Measurements from ENCODE around the gene EXD1. TPM values are rescaled to one million over a fixed set of nuclear protein-coding genes. Genes with fewer than 3 reads are reported as not detected.

The EXD1 gene
- total RNA-seq, 2 experiments from 2014 or later = not detected

- no peak overlapping the region for H3K4me3 ChIP-seq (ENCODE audit: low read length)
- Mint-ChIP-seq H3K4me1 (ENCODE audit: low read depth) (no peaks in the 10 kb centered on the region), H3K27ac (no peak overlapping the region), H3K36me3 (ENCODE audit: low read depth) (peaks cover 30% of the 10 kb centered on the region), H3K9me3 (no peaks in the 10 kb centered on the region), H3K27me3 (no peaks in the 10 kb centered on the region), H3K4me3 (no peak overlapping the region)
- ChIA-PET POLR2A (no interaction called here), CTCF (no interaction called here)
- no peaks in the 10 kb centered on the region for H3K9me3 ChIP-seq (ENCODE audit: control insufficient read depth in 1 of 2, insufficient read depth in 1 of 2, low read length in 2 of 2)
- peaks cover 10% of the 10 kb centered on the region for H3K36me3 ChIP-seq (ENCODE audit: insufficient read depth, low read length)
- ATAC-seq (ENCODE audit: poor library complexity) = no peak
- no peak overlapping the region for H3K27ac ChIP-seq (ENCODE audit: low read depth in 1 of 2, low read length in 2 of 2)
- H3K27me3 ChIP-seq (ENCODE audit: control insufficient read depth in 1 of 2, insufficient read depth in 2 of 2, low read length in 2 of 2) = no peaks in the 10 kb centered on the region
- no peak for DNase-seq
- no peaks in the 10 kb centered on the region for H3K4me1 ChIP-seq (ENCODE audit: insufficient read depth, low read length)
- no peak for TF ChIP-seq CTCF (IDR thresholded peaks at IDR 0.05)
- intact Hi-C loops (cut with DNase I, micrococcal nuclease) = no loop called here
Measured at GRCh38 chr15:41276831-41277230, 46.3 kb upstream of the EXD1 start.

GRCh38 chr15:41269887-41270286, 39.3 kb upstream of the EXD1 start:
- H3K27ac Mint-ChIP-seq = no peak overlapping the region
- ATAC-seq (ENCODE audit: poor library complexity) (no peak), DNase-seq (no peak)
- H3K27me3 Mint-ChIP-seq = no peaks in the 10 kb centered on the region
- H3K4me3 ChIP-seq (ENCODE audit: low read length) = no peak overlapping the region
- H3K27me3 ChIP-seq (ENCODE audit: control insufficient read depth in 1 of 2, insufficient read depth in 2 of 2, low read length in 2 of 2) = no peaks in the 10 kb centered on the region
- TF ChIP-seq CTCF (IDR thresholded peaks at IDR 0.05) = no peak
- ChIA-PET CTCF (no interaction called here), POLR2A (no interaction called here)
- no peaks in the 10 kb centered on the region for H3K4me1 Mint-ChIP-seq (ENCODE audit: low read depth)
- H3K9me3 ChIP-seq (ENCODE audit: control insufficient read depth in 1 of 2, insufficient read depth in 1 of 2, low read length in 2 of 2) = no peaks in the 10 kb centered on the region
- intact Hi-C loops (cut with DNase I, micrococcal nuclease) = no loop called here
- no peaks in the 10 kb centered on the region for H3K4me1 ChIP-seq (ENCODE audit: insufficient read depth, low read length)
- H3K36me3 ChIP-seq (ENCODE audit: insufficient read depth, low read length) = peaks cover 19% of the 10 kb centered on the region
- no peaks in the 10 kb centered on the region for H3K9me3 Mint-ChIP-seq
- peaks cover 49% of the 10 kb centered on the region for H3K36me3 Mint-ChIP-seq (ENCODE audit: low read depth)
- no peak overlapping the region for H3K4me3 Mint-ChIP-seq
- H3K27ac ChIP-seq (ENCODE audit: low read depth in 1 of 2, low read length in 2 of 2) = no peak overlapping the region

GRCh38 chr15:41263891-41264351, 33.4 kb upstream of the EXD1 start:
- no peak for TF ChIP-seq CTCF (IDR thresholded peaks at IDR 0.05)
- Histone ChIP-seq H3K9me3 (ENCODE audit: control insufficient read depth in 1 of 2, insufficient read depth in 1 of 2, low read length in 2 of 2) (no peaks in the 10 kb centered on the region), H3K4me1 (ENCODE audit: insufficient read depth, low read length) (no peaks in the 10 kb centered on the region), H3K27ac (ENCODE audit: low read depth in 1 of 2, low read length in 2 of 2) (no peak overlapping the region), H3K27me3 (ENCODE audit: control insufficient read depth in 1 of 2, insufficient read depth in 2 of 2, low read length in 2 of 2) (no peaks in the 10 kb centered on the region), H3K4me3 (ENCODE audit: low read length) (no peak overlapping the region), H3K36me3 (ENCODE audit: insufficient read depth, low read length) (peaks cover 26% of the 10 kb centered on the region)
- Mint-ChIP-seq H3K4me3 (no peak overlapping the region), H3K36me3 (ENCODE audit: low read depth) (peaks cover 52% of the 10 kb centered on the region), H3K9me3 (no peaks in the 10 kb centered on the region), H3K27ac (no peak overlapping the region), H3K4me1 (ENCODE audit: low read depth) (no peaks in the 10 kb centered on the region), H3K27me3 (no peaks in the 10 kb centered on the region)
- intact Hi-C loops (cut with DNase I, micrococcal nuclease) = no loop called here
- no peak for DNase-seq
- ChIA-PET POLR2A (no interaction called here), CTCF (no interaction called here)
- no peak for ATAC-seq (ENCODE audit: poor library complexity)

Data from CD4-positive, alpha-beta T cell (primary cell).